ENCODE results near the gene KHDC3L. TPM values are rescaled to one million over a fixed set of nuclear protein-coding genes. Genes with fewer than 3 reads are reported as not detected.

Gene KHDC3L
- total and polyA plus RNA-seq, 2 of the 8 experiments (the other 6 are each of a cell fraction or from before 2014, with no cell fraction given), result 0.11 TPM; not detected in 1

- no peaks in the 10 kb centered on the region for H3K36me3 ChIP-seq (ENCODE audit: control insufficient read depth in 2 of 4, insufficient read depth in 4 of 4, low read length in 3 of 4)
- 0 out of 2 replicates have a peak, but pooled peaks cover 1% of the 10 kb centered on the region for H3K23me2 ChIP-seq (ENCODE audit: low read depth, low read length)
- H2BK5ac ChIP-seq (ENCODE audit: low read depth, low read length), result peak overlapping the region; percentile 44; the same call in 1 of the 2 replicates
- H2AFZ ChIP-seq (ENCODE audit: low read length), result 0 out of 2 replicates have a peak overlapping the region, but pooled peaks have one; percentile 1
- H2BK120ac ChIP-seq (replicated peaks; ENCODE audit: low read depth, low read length), result no peak overlapping the region
- H4K91ac ChIP-seq (replicated peaks; ENCODE audit: insufficient read length, low read length), result peak overlapping the region; percentile 9
- peak overlapping the region; percentile 86 for H4K8ac ChIP-seq (ENCODE audit: extremely low read depth, insufficient read depth, low read length)
- peak overlapping the region; percentile 60; the same call in 1 of the 2 replicates for H2BK12ac ChIP-seq (ENCODE audit: low read depth, low read length)
- no peak overlapping the region for H2BK15ac ChIP-seq (ENCODE audit: low read length)
- peak overlapping the region; percentile 86; the same call in 1 of the 2 replicates for H3K18ac ChIP-seq (ENCODE audit: extremely low read depth, low read length)
- no peak overlapping the region for H2AK5ac ChIP-seq (ENCODE audit: low read depth, low read length)
- peak overlapping the region; percentile 10 for H3K4ac ChIP-seq (replicated peaks; ENCODE audit: insufficient read length, low read depth, low read length)
- H3K27me3 ChIP-seq (replicated peaks in 1 of 4; ENCODE audit: control insufficient read depth in 3 of 4, extremely low read depth in 1 of 4, insufficient read depth in 3 of 4, low read length in 3 of 4), result no peaks in the 10 kb centered on the region
- WGBS, 2 experiments (ENCODE audit: extremely low coverage in 1 of 2, insufficient coverage in 1 of 2, insufficient read length in 1 of 2, insufficient replicate concordance in 2 of 2, low coverage in 1 of 2, low lambda C conversion rate in 2 of 2, missing lambda C conversion rate in 1 of 2), result 4% methylated on average over 38 of the region's 38 CpGs; no CpG with 5 or more reads in 1 of the 2 experiments
- peak overlapping the region; percentile 28 to 67 for H3K4me2 ChIP-seq (ENCODE audit: insufficient read depth in 1 of 2, low read depth in 2 of 2, low read length in 2 of 2)
- H3K79me2 ChIP-seq (ENCODE audit: control insufficient read depth in 1 of 2, insufficient read depth in 2 of 2, low read length in 2 of 2), result no peaks in the 10 kb centered on the region
- H4K5ac ChIP-seq (ENCODE audit: insufficient read length, low read depth, low read length), result peak overlapping the region; percentile 40
- FAIRE-seq (peak; percentile 70), DNase-seq (ENCODE audit: low read depth in 1 of 2, low spot score in 2 of 2) (peak; percentile 77 to 82)
- no peak overlapping the region for H3K14ac ChIP-seq (ENCODE audit: insufficient read length)
- no peaks in the 10 kb centered on the region for H3K79me1 ChIP-seq (ENCODE audit: low read depth, low read length)
- H3K4me3 ChIP-seq (ENCODE audit: extremely low read depth in 1 of 4, insufficient read depth in 2 of 4, low read depth in 3 of 4, low read length in 4 of 4), result peak overlapping the region; percentile 28 to 68 (median 58)
- H3K9ac ChIP-seq (replicated peaks in 1 of 4; ENCODE audit: extremely low read depth in 1 of 4, low read depth in 3 of 4, low read length in 3 of 4), result peak overlapping the region in 3 of 4 experiments; percentile 27 to 66 (median 61); a peak in 5 of 7 replicates
- ChIA-PET CTCF (ENCODE audit: partially characterized antibody) (interaction anchor here (0.6 to 4.9 kb wide), 32 partner anchors 10 to 255 kb away, joined by 3 to 40 read pairs (median 4); partner anchors contain the start of gene CGAS), POLR2A (ENCODE audit: partially characterized antibody) (interaction anchor here (0.7 to 2.3 kb wide), 9 partner anchors 13 to 124 kb away, joined by 3 to 13 read pairs (median 3); no protein-coding TSS in a partner anchor)
- no peaks in the 10 kb centered on the region for H3K9me3 ChIP-seq (ENCODE audit: insufficient read depth in 2 of 2, low read depth in 1 of 2, low read length in 1 of 2)
- no peaks in the 10 kb centered on the region for H4K20me1 ChIP-seq (replicated peaks in 1 of 2; ENCODE audit: control insufficient read depth in 1 of 2, insufficient read depth in 2 of 2, low read length in 2 of 2)
- H3K4me1 ChIP-seq (replicated peaks in 1 of 4; ENCODE audit: control insufficient read depth in 3 of 4, insufficient read depth in 4 of 4, low read length in 3 of 4), result peaks cover 0 to 6% (median 0%) of the 10 kb centered on the region in 4 experiments; a peak in 3 of 7 replicates
- H3K23ac ChIP-seq (ENCODE audit: insufficient read length), result no peak overlapping the region
- H3K56ac ChIP-seq (replicated peaks; ENCODE audit: insufficient read length, low read depth, low read length), result peak overlapping the region; percentile 65
- H2BK20ac ChIP-seq (ENCODE audit: low read length), result peak overlapping the region; percentile 48; the same call in 1 of the 2 replicates
- 0 out of 2 replicates have a peak overlapping the region, but pooled peaks have one; percentile 27 for H3K27ac ChIP-seq (ENCODE audit: low read depth, low read length)
- TF ChIP-seq KDM5A (IDR thresholded peaks at IDR 0.05; ENCODE audit: low read length), result no peak
- peak; percentile 11; the same call in 1 of the 2 replicates for TF ChIP-seq YY1 (IDR thresholded peaks at IDR 0.05; ENCODE audit: low read depth, low read length)
- 0 out of 4 replicates have a peak, but pooled peaks of 1 of the 2 experiments have one; percentile 33 for TF ChIP-seq HDAC2 (IDR thresholded peaks at IDR 0.05; ENCODE audit: borderline replicate concordance in 1 of 2, low read depth in 2 of 2, low read length in 2 of 2)
- TF ChIP-seq SIN3A (conservative IDR thresholded peaks at IDR 0.05 in 1 of 2, IDR thresholded peaks at IDR 0.05 in 1 of 2; ENCODE audit: low read depth in 1 of 2, low read length in 2 of 2), result 0 out of 4 replicates have a peak, but pooled peaks of 1 of the 2 experiments have one; percentile 27
- TF ChIP-seq, protein P1, sequence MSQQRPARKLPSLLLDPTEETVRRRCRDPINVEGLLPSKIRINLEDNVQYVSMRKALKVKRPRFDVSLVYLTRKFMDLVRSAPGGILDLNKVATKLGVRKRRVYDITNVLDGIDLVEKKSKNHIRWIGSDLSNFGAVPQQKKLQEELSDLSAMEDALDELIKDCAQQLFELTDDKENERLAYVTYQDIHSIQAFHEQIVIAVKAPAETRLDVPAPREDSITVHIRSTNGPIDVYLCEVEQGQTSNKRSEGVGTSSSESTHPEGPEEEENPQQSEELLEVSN (IDR thresholded peaks at IDR 0.05), result peak; percentile 87
- TF ChIP-seq FOSL1 (IDR thresholded peaks at IDR 0.05; ENCODE audit: insufficient read depth, low read depth, low read length), result no peak
- TF ChIP-seq POLR2AphosphoS5 (IDR thresholded peaks at IDR 0.05; ENCODE audit: low read depth, low read length), result peak; percentile 41; the same call in 1 of the 2 replicates
- TF ChIP-seq MAFK (IDR thresholded peaks at IDR 0.05; ENCODE audit: low read depth, low read length), result no peak
- TF ChIP-seq RBBP5 (IDR thresholded peaks at IDR 0.05; ENCODE audit: borderline replicate concordance, low read depth, low read length), result peak; percentile 63; the same call in 1 of the 2 replicates
Measured at GRCh38 chr6:73388800-73389512, 26.5 kb downstream of the KHDC3L start.

Data from H1 (cell line).